ENCODE measurements around the gene TAF1A.

The TAF1A gene

DNA sequence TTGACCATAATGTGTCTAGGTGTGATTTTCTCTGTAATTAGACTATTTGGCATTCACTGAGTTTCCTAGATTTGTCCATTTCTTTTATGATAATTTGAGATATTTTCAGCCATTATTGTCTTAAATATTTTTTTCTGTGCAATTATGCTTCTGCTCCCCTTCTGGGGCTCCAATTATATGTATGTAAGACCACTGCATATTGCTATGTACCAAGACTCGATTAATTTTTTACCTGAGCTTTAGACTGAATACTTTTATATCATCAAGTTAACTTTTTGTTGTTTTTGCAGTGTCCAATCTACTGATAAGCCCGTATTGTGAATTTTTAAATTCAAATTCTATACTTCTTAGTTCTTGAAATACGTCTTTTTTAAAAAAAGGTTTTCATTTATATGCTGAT is 5.1 kb upstream of the TAF1A start:
- no peak for DNase-seq

DNA sequence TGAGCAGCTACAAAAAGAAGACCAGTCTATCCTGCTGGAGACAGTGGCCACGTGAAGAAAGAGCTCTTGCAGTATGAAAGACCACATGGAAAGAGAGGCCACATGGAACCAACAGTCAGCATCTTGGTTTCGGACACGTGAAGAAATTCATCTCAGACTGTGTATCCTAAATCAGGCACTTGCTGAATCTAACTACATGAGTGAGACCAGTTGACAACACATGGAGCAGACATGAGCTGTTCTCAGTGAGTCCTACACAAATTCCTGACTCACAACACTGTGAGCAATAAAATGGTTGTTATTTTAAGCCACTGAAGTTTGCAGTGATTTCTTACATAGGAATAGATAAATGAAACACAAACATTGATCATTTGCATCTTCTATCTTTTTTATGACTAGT is 2.4 kb upstream of the TAF1A start:
- DNase-seq, result no peak

GRCh38 chr1:222588135-222588534 is 1.6 kb downstream of the TAF1A start:
- no peak for DNase-seq

GRCh38 chr1:222586842-222587241 is 2.9 kb downstream of the TAF1A start:
- DNase-seq, result no peak

DNA sequence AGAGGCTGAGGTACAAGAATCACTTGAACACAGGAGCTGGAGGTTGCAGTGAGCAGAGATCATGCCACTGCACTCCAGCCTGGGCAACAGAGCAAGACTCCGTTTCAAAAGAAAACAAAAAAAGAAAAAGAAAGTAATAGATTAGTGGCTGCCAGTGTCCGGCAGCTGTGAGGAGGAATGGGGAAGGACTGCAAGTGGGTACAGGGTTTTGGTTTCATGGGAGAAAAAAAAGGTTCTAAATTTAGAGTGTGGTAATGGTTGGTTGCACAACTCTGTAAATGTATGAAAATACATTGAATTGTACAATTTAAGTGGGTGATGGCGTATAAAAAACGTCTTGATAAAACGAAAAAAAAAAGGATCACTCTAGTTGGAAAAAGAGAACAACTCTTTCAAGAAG is 6.7 kb downstream of the TAF1A start:
- no peak for DNase-seq

DNA sequence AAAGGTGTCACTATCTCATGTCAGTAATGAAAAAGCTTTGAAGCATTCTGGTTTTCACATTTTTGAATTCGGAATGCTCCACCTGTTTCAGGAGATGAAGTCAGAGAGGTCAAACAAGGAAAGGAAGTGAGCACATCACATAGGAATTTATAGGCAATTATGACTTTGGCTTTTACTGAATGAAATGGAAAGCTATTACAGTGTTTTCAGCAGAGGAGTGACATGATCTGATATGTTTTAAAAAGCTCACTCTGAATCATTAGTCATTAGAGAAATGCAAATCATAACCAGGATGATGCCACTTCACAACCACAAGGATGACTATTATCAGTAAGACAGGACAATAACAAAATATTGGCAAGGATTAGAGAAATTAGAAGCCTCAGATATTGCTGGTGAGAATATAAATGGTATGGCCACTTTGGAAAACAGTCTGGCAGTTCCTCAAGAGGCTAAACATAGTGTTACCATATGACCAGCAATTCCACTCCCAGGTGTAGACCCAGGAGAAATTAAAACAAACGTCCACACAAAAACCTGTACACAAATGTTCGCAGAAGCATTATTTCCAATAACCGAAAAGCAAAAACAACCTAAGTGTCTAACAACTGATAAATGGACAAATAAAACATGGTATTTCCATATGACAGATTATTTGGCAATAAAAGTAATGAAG is 7.5 kb downstream of the TAF1A start:
- DNase-seq, result no peak

DNA sequence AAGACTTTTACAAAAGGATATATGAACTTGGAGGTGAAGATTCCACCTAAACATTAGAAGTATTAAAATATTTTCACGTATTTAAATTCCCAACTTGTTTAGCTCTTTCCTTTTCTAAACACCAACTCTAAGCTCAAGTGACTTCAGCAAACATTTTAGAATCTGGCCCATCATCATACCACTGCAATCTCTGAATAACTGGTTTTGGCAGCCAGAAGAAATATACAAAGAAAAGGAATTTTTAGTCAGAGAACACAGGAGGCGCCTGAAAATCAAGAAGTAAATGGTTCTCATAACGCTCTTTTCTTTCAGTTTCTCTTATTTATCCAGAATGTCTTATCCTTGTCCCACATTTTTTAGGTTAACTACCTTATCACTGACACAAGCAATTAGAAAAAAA is 10.4 kb downstream of the TAF1A start:
- DNase-seq, result no peak

DNA sequence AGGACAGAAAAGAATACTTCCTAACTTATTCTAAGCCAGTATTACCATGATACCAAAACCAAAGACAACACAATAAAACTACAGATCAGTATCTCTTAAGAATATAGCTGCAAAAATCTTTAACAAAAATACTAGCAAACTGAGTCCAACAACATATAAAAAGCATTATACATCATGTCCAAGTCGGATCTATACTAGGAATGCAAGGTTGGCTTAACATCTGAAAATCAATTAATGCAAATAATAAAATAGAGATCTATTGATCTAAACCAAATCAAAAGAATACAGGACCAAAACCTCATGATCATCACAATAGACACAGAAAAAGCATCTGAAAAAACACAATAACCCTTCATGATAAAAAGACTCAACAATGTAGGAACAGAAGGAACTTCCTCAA is 18.9 kb downstream of the TAF1A start:
- no peak for DNase-seq

GRCh38 chr1:222561656-222562055 is 28.1 kb downstream of the TAF1A start:
- DNase-seq, result no peak

DNA sequence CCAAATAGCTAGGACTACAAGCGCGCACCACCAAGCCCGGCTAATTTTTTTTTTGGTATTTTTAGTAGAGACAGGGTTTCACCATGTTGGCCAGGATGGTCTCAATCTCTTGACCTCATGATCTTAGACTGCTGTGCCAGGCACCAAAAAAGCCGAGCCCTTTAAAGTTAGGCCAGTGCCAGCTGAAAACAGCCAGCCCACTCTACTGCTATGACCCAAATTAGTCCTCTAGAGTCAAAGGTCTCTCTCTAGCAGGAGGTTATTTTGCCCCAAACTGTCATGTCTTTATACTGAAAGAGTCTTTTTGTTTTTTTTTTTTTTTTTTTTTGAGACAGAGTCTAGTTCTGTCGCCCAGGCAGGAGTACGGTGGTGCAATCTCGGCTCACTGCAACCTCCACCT is 32.2 kb downstream of the TAF1A start:
- DNase-seq, result no peak

DNA sequence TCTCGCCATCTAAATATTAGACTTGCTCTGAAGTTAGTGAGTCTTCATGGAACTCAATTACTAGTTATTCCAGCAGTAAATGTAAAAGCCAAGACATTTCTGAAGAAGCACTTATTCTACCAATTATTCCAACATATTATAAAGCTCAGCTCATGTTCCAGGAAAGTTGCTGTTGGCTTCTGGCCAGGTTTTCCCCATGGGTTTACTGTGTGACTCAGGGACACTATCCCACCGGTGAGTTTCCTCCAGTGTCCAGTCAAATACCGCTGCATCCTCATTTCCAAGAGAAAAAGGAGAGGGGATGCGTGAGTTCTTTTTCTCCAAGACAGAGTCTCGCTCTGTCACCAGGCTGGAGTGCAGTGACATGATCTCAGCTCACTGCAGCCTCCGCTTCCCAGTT is 32.6 kb downstream of the TAF1A start:
- no peak for DNase-seq

- DNase-seq, result no peak
Measured at GRCh38 chr1:222555992-222556615, 33.6 kb downstream of the TAF1A start.

GRCh38 chr1:222554177-222554576 is 35.6 kb downstream of the TAF1A start:
- no peak for DNase-seq

DNA sequence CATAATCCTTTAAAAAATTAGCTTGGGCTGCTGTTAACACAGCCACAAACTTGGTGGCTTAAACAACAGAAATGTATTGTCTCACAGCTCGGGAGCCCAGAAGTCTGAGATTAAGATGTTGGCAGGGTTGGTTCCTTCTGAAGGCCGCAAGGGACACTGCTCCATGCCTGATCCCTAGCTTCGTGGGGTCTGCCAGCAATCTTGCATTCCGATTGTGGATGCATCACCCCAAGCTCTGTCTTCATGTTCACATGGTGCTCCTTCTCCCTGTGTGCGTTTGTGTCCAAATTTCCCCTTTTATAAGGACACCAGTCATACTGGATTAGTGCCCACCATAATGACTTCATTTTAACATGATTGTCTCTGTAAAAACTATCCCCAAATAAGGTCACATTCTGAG is 36.9 kb downstream of the TAF1A start:
- no peak for DNase-seq

GRCh38 chr1:222547944-222548671 is 41.6 kb downstream of the TAF1A start, which contains the start of gene HHIPL2:
Gene HHIPL2, minus strand, starts transcription at chr1:222548104. Its CDS starts 60 bp downstream, at chr1:222548044.
- DNase-seq, result no peak

GRCh38 chr1:222547260-222547614 is 42.5 kb downstream of the TAF1A start:
- DNase-seq, result no peak

DNA sequence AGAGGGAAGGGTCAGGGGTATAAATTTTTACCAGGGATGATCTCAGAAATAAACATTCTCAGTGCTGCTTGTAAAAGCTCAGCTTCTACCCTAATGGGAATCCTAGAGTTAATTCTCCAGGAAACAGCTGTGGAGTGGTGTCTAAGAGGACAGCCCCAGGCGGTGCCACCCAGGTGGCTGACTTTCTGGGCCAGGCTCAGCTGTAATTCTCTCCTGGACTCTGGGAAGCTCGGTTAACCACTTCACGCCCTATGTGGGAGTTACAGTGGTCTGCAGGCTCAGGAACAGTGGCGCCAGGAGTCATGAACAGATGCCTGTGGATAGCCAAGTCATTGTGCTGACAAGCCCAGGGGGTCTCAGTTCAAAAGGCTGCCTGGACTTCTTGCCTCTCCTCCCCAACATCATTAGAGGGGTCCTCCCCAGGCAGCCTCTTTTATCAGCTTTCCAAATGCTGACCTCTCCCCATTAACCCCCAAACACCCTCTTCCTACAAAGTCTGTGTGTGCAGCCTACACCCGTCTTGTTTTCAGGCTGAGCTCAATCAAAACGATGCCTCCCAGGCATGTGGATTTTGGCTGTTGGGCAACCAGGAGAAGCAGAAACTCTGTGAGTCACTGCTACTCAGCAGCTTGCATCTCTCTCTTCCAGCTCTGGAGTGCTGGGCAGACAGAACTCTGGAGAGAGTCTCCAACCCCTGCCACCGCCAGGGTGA is 43.0 kb downstream of the TAF1A start:
- no peak for DNase-seq

GRCh38 chr1:222546091-222546490 is 43.6 kb downstream of the TAF1A start:
- DNase-seq, result no peak

DNA sequence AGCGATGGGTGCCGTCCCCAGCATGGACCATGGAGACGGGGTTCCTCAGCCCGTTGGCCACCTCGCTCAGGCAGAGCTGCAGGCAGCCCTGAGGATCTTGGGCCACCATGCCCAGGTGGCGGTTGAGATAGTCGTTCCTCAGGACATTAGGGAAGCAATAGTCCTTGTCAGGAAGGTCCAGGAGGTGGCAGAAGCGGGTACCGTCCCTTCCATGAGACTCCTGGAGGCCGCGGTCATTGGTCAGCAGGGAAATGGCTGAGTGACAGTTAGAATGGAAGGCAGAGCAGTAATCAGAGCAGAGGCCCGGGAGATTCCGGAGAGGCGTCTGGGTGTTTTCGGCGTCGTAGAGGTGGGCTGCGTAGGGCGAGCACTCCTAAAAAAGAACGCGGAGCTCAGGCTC is 45.9 kb downstream of the TAF1A start:
- no peak for DNase-seq

- DNase-seq, result no peak
Measured at GRCh38 chr1:222540598-222540995, 49.1 kb downstream of the TAF1A start.

DNA sequence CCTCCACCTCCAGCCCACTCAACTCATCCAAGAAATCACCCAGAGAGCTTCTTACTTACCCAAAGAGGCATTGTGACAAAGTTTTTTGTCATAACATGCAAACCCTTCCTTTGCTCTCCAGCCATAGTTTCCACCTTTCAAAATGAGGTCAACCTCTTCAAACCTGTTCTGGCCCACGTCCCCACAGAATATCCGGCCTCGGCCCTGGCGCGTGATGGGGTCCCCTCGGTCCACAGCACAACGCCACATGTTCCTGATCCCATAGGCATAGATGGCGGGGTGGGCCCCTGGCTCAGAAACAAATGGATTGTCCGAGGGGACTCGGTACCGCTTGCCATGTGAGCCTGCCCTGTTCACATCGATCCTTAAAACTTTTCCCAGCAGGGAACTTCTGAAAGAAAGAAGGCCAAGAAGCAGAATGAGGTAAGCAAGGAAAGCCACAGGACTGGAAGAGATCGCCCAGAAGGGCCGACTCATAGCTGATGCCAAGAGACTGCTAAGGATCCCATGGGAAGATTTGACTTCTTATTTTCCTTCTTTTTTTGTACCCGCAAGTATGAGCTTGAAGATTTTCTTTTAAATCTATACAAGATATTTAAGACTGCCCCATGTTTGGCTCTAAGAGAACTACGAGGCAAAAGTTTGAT is 49.7 kb downstream of the TAF1A start:
- DNase-seq, result no peak

DNA sequence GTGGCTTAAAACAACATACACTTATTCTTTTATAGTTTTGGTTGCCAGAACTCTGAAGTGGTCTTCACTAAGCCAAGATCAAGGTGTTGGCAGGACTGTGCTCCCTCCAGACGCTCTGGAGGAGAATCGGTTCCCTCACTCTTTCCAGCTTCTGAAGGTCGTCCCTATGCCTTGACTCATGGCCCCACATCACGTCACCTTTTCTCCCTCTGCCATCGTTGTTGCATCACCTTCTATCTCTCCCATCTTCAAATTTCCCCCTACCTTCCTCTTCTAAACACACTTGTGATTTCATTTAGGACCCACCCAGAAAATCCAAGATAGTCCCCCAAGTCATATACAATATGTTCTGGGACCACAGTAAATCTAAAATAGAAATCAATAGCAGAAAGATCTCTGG is 54.3 kb downstream of the TAF1A start:
- no peak for DNase-seq

GRCh38 chr1:222530852-222531251 is 58.9 kb downstream of the TAF1A start:
- DNase-seq, result no peak

Data from activated CD4-positive, alpha-beta T cell treated with anti-CD3 and anti-CD28 coated beads for 1 hour (primary cell).